Keratinocyte (primary cell): ENCODE data around the gene GPR83. TPM values are rescaled to one million over a fixed set of nuclear protein-coding genes. Genes with fewer than 3 reads are reported as not detected.

Source experiments
- DNase-seq: peaks from one replicate; pipeline ENCODE4 v3.0.0-alpha.2; 2011; ENCODE audit warnings: low read depth, missing footprints, low spot score
- FAIRE-seq: peaks from 2 replicates; lab custom pipeline; 2011; peaks lifted over from hg19 to GRCh38; lab: Jason Lieb, UNC
- H2AFZ ChIP-seq: 2 replicates; pipeline ENCODE4 v1.6.0; 2012; ENCODE audit warnings: low read length, control low read depth, inconsistent platforms; ENCODE audit not compliant: control insufficient read depth
- H3K27ac ChIP-seq: 2 replicates; pipeline ENCODE4 v1.5.1; 2011; ENCODE audit warnings: low read length; ENCODE audit not compliant: control insufficient read depth, insufficient read depth
- H3K27me3 ChIP-seq: 3 replicates; pipeline ENCODE4 v1.6.0; 2011; ENCODE audit warnings: low read length; ENCODE audit not compliant: control insufficient read depth, insufficient read depth; ENCODE audit errors: extremely low read depth
- H3K36me3 ChIP-seq, 2 experiments: 2 replicates in 1 of 2; 3 replicates in 1 of 2; pipeline ENCODE4 v1.5.1; 2011; ENCODE audit warnings: low read length in 2 of 2, mild to moderate bottlenecking in 1 of 2; ENCODE audit not compliant: control insufficient read depth in 2 of 2, insufficient read depth in 2 of 2; ENCODE audit errors: extremely low read depth in 1 of 2
- H3K4me1 ChIP-seq: 3 replicates; pipeline ENCODE4 v1.5.1; 2011; ENCODE audit warnings: low read length; ENCODE audit not compliant: control insufficient read depth, insufficient read depth; ENCODE audit errors: extremely low read depth
- H3K4me2 ChIP-seq: 3 replicates; pipeline ENCODE4 v1.6.0; 2011; ENCODE audit warnings: low read depth, low read length; ENCODE audit not compliant: control insufficient read depth, insufficient read depth; ENCODE audit errors: extremely low read depth
- H3K4me3 ChIP-seq, 3 experiments: fragments of 200-600 bp in 1 of 3; sonication (generic) in 1 of 3; 2 replicates in 2 of 3; 3 replicates in 1 of 3; pipeline ENCODE4 v1.5.1; 2011 to 2016; ENCODE audit warnings: low read length in 3 of 3, mild to moderate bottlenecking in 3 of 3, control low read depth in 2 of 3, inconsistent platforms in 1 of 3, low read depth in 1 of 3, mixed read lengths in 1 of 3, mixed run types in 1 of 3, moderate library complexity in 1 of 3; ENCODE audit not compliant: control insufficient read depth in 2 of 3, insufficient read depth in 2 of 3; ENCODE audit errors: extremely low read depth in 1 of 3
- H3K79me2 ChIP-seq: 2 replicates; pipeline ENCODE4 v1.6.0; 2012; ENCODE audit warnings: low read length; ENCODE audit not compliant: control insufficient read depth, insufficient read depth
- H3K9ac ChIP-seq: 3 replicates; pipeline ENCODE4 v1.6.0; 2011; ENCODE audit warnings: low read length; ENCODE audit not compliant: control insufficient read depth, insufficient read depth; ENCODE audit errors: extremely low read depth
- H3K9me1 ChIP-seq: 3 replicates; pipeline ENCODE4 v1.6.0; 2011; ENCODE audit warnings: low read length; ENCODE audit not compliant: control insufficient read depth, insufficient read depth; ENCODE audit errors: extremely low read depth
- H3K9me3 ChIP-seq: 2 replicates; pipeline ENCODE4 v1.5.1; 2012; ENCODE audit warnings: low read depth, low read length; ENCODE audit not compliant: control insufficient read depth
- H4K20me1 ChIP-seq: 3 replicates; pipeline ENCODE4 v1.6.0; 2011; ENCODE audit warnings: low read length; ENCODE audit not compliant: control insufficient read depth, insufficient read depth; ENCODE audit errors: extremely low read depth
- CTCF ChIP-seq, 3 experiments: IDR thresholded peaks in 1 of 3; conservative IDR thresholded peaks in 1 of 3; optimal IDR thresholded peaks in 1 of 3; 2 replicates in 2 of 3; 3 replicates in 1 of 3; pipeline versions ENCODE3 to v1.5.1; 2011; ENCODE audit warnings: low read length in 3 of 3, mild to moderate bottlenecking in 3 of 3, moderate library complexity in 2 of 3, control low read depth in 1 of 3, inconsistent platforms in 1 of 3; ENCODE audit not compliant: insufficient read depth in 2 of 3; ENCODE audit errors: extremely low read depth in 1 of 3
- EZH2 ChIP-seq: IDR thresholded peaks from one replicate; pipeline ENCODE4 v1.6.1; 2012; ENCODE audit warnings: inconsistent platforms, mild to moderate bottlenecking, low read length, moderate library complexity
- dilution Hi-C: fragments of 300-500 bp; cut with MboI; formaldehyde crosslinking; loops from one replicate; pipeline ENCODE4 v1.7.0; 2020; ENCODE audit warnings: low sequenced_read_pairs; ENCODE audit not compliant: extremely low pct_ligation_motif_present
- polyA plus RNA-seq, 5 experiments: library from polyadenylated mRNA; depleted of rRNA in 3 of 5; stranded (reverse) in 3 of 5; stranded (forward) in 1 of 5; unstranded in 1 of 5; fragments of >200 nt; gene quantifications; 1 replicate in 1 of 5; 2 replicates in 3 of 5; 3 replicates in 1 of 5; pipeline versions ENCODE4 v1.2.1 to v1.2.3, GENCODE V29; 2011 to 2012; ENCODE audit warnings: missing spikeins in 2 of 5, low read depth in 1 of 5, low replicate concordance in 1 of 5

GPR83 gene
- polyA plus RNA-seq, 1 donor (not counting 4 experiments of a cell fraction or from before 2014, with no cell fraction given) = 0.04 TPM

GRCh38 chr11:94343495-94343894, 57.7 kb downstream of the GPR83 start:
- H3K9me3 ChIP-seq = no peaks in the 10 kb centered on the region
- H3K4me2 ChIP-seq = no peak overlapping the region
- H3K79me2 ChIP-seq = no peaks in the 10 kb centered on the region
- no peaks in the 10 kb centered on the region for H4K20me1 ChIP-seq
- no peak overlapping the region for H2AFZ ChIP-seq
- no peak for FAIRE-seq
- H3K36me3 ChIP-seq = no peaks in the 10 kb centered on the region
- H3K27ac ChIP-seq = no peak overlapping the region
- H3K9ac ChIP-seq = no peak overlapping the region
- dilution Hi-C loops = no loop called here
- no peak for DNase-seq
- no peaks in the 10 kb centered on the region for H3K27me3 ChIP-seq
- H3K4me1 ChIP-seq = no peaks in the 10 kb centered on the region
- H3K9me1 ChIP-seq = no peaks in the 10 kb centered on the region
- H3K4me3 ChIP-seq = no peak overlapping the region
- no peak for TF ChIP-seq EZH2
- no peak for TF ChIP-seq CTCF (optimal IDR thresholded peaks at IDR 0.05 in 1 of 3, IDR thresholded peaks at IDR 0.05 in 1 of 3, conservative IDR thresholded peaks at IDR 0.05 in 1 of 3; ENCODE audit: extremely low read depth in 1 of 3, insufficient read depth in 2 of 3, low read length in 3 of 3)

- TF ChIP-seq EZH2 = no peak
- no peak overlapping the region for H3K4me2 ChIP-seq
- FAIRE-seq = no peak
These were observed 59.0 kb downstream of the GPR83 start for GRCh38 chr11:94342250-94342649.

DNA sequence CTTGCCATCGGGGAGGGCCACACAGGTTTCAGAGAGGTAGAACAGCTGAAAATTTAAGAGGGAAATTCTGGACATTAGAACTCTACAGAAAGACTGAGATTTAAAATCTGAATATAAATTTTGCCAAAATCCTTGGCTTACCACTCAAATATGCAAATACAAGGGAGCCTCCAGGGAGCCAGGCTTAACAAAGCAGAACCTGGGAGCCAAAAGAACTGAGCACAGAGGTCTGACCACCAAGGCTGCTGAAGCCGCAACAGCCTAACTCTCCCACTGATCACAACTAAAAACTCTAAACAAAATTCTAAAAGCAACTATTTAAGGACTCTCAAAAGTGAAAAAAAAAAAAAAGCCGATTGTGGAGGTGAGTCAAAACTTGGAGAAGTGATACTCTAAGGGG, 62.6 kb downstream of the GPR83 start:
- Histone ChIP-seq H3K27ac (no peak overlapping the region), H3K4me3 (no peak overlapping the region), H3K4me2 (no peak overlapping the region), H3K9me3 (no peaks in the 10 kb centered on the region), H3K36me3 (no peaks in the 10 kb centered on the region), H4K20me1 (no peaks in the 10 kb centered on the region), H3K79me2 (no peaks in the 10 kb centered on the region), H3K9me1 (no peaks in the 10 kb centered on the region), H3K27me3 (no peaks in the 10 kb centered on the region), H3K4me1 (no peaks in the 10 kb centered on the region), H2AFZ (no peak overlapping the region), H3K9ac (no peak overlapping the region)
- TF ChIP-seq EZH2 (no peak), CTCF (optimal IDR thresholded peaks at IDR 0.05 in 1 of 3, IDR thresholded peaks at IDR 0.05 in 1 of 3, conservative IDR thresholded peaks at IDR 0.05 in 1 of 3; ENCODE audit: extremely low read depth in 1 of 3, insufficient read depth in 2 of 3, low read length in 3 of 3) (no peak)
- DNase-seq = no peak
- dilution Hi-C loops = no loop called here
- no peak for FAIRE-seq

More at GRCh38 chr11:94342250-94342649, 59.0 kb downstream of the GPR83 start:
- Histone ChIP-seq H2AFZ (no peak overlapping the region), H3K9me1 (no peaks in the 10 kb centered on the region), H4K20me1 (no peaks in the 10 kb centered on the region), H3K9me3 (no peaks in the 10 kb centered on the region), H3K27me3 (no peaks in the 10 kb centered on the region), H3K4me1 (no peaks in the 10 kb centered on the region), H3K27ac (no peak overlapping the region), H3K79me2 (no peaks in the 10 kb centered on the region), H3K4me3 (no peak overlapping the region), H3K36me3 (no peaks in the 10 kb centered on the region), H3K9ac (no peak overlapping the region)
- dilution Hi-C loops = no loop called here
- no peak for DNase-seq
